Renal cortical epithelial cell (primary cell): ENCODE results near the gene LRRC9. TPM values are rescaled to one million over a fixed set of nuclear protein-coding genes. Genes with fewer than 3 reads are reported as not detected.
"Not testable (repeated sequence)": the region's sequence is repeated elsewhere in the genome, so short reads cannot be mapped to it uniquely, and the experiment has no call there.

Experiments
- DNase-seq: peaks from one replicate; pipeline ENCODE4 v3.0.0-alpha.2; 2011; ENCODE audit warnings: low read depth
- total RNA-seq: library from RNA; depleted of rRNA; stranded (reverse); fragments of >200 nt; gene quantifications from 2 replicates; pipeline ENCODE4 v1.2.3, GENCODE V29; 2014

The LRRC9 gene
- total RNA-seq, 1 donor from 2014 or later, result 0.05 TPM

GRCh38 chr14:60061371-60061770 is 141.4 kb downstream of the LRRC9 start:
- peak; percentile 11 for DNase-seq

- peak; percentile 49 for DNase-seq
These were observed 144.6 kb downstream of the LRRC9 start for GRCh38 chr14:60064491-60065072.

DNA sequence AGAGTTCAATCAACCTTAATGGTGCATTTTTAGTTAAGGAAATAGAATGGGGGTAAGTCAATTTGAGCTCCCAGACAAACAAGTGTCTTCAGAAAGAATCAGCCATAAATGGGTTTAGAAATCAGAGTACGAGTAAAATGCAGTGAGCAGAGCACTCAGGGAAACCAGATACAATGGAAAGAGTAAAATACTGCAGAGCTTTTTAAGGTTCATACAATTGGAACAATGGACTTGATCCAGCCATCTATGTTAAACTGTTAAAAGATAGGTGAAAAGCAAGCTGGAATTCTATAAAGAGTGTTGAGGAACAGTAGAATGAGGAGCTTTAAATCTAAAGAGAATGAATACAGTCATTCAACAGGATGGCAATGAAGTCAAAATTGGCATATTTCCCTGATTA is 147.9 kb downstream of the LRRC9 start:
- no peak for DNase-seq

DNA sequence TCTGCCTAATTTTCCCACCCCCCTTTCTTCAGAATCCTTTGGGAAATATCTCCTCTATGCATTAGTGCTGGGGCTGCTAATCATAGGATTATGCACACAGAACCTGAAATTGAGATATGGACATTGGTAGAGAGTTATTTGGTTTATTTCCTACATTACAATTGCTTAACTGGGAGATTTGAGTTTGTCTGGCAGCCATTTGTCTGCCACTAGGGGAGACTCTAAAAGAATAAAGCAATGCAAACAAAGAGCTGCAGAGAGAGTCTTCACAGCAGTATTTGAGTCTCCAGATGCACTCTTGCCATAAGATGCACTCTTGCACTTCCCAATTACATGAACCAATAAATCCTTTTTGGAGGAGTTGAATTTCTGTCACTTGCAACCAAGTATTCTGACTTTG is 159.8 kb downstream of the LRRC9 start:
- no peak for DNase-seq

GRCh38 chr14:60085085-60085484 is 165.1 kb downstream of the LRRC9 start:
- DNase-seq, result no peak

DNA sequence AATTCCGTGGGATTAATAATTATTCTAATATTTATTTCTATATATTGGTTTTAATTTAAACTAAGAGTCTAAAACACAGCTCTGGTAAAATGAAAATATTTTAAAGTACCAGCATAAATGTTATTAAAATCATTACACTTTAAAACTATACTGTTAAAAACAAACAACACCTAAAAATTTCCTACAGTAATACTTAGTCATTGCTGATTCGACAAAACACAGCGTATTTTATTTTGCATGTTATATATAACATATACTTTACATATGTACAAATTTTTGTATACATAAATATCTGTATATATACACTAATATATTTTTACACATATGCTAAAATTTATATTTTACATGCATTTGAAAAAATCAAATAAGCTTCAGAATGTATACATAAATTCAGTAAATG is 165.7 kb downstream of the LRRC9 start:
- no peak for DNase-seq

GRCh38 chr14:60087668-60088067 is 167.7 kb downstream of the LRRC9 start:
- no peak for DNase-seq

- DNase-seq, result no peak
These were observed 169.3 kb downstream of the LRRC9 start for GRCh38 chr14:60089221-60089620.

DNA sequence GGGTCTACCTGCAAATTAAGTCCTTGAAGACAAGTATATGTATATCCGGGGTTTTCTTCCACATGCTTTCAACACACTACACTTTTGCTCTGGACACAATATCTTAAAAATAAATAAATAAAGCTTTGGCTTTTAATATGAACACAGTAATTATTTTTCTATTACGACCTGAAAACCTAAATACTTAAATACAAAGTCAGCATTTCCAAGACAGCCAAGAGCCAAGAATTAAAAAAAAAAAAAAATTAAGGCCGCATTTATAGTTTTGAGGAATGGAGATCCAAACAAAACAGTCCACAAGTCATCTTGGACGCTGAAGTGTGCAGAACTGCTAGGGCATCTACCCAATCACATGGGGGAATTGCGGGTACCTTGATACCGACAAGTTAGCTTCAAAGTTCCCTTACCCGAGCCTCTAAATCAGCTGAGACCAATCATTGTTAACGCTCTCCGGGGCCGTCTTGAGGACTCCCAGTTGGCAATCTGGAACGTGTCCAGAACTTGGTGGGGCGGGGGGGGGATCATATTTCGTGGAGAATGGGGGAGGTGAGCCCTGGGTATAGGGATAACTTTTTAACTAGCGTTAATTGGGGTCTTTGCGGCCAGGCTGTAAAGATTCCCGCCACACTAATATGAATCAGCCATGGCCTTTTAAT is 171.0 kb downstream of the LRRC9 start:
- peak; percentile 53 for DNase-seq

- peak; percentile 94 for DNase-seq
These were observed 171.9 kb downstream of the LRRC9 start, which contains the start of gene PCNX4 for GRCh38 chr14:60091550-60092525. PCNX4 (plus strand) TSS chr14:60091923; CDS start chr14:60107639, 15,716 bp downstream.

DNA sequence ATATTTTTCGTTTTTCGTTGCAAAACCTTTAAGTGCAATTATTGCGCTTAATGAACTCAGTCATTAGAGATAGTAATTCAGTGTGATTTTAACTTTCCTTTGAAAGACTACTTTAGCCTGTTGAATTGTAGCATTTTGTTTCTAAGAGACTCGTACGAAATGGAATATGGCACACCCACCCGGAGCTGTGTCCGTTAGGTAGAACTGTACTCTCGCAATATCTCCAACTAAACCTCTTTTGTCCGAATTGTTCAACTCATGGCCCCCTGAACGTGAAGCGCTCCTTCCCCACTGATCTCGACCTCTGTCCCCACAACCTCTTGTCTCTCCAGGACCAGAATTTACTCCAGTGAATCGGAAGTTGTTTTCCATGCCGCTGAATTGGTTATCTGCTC is 172.6 kb downstream of the LRRC9 start:
- peak; percentile 30 for DNase-seq

DNA sequence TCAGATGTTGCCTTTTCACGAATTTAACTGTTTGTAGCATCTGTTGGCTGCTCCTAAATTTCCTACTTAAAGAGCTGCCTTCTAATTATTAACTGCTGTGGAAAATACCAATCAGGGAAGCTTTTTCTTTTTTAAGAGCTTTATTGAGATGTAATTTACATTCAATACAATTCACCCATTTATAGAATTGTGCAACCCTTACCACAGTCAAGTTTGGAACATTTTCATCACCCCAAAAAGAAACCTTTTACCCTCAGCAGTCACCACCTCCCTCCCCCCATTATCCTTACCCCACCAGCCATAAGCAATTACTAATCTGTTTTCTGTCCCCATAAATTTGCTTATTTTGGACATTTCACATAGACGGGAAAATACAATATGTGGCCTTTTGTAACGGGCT is 173.1 kb downstream of the LRRC9 start:
- no peak for DNase-seq

- DNase-seq, result no peak
These were observed 173.7 kb downstream of the LRRC9 start for GRCh38 chr14:60093606-60094005.

GRCh38 chr14:60094306-60094897 is 174.5 kb downstream of the LRRC9 start:
- peak; percentile 80 for DNase-seq

- no peak for DNase-seq
These were observed 175.3 kb downstream of the LRRC9 start for GRCh38 chr14:60095231-60095630.

DNA sequence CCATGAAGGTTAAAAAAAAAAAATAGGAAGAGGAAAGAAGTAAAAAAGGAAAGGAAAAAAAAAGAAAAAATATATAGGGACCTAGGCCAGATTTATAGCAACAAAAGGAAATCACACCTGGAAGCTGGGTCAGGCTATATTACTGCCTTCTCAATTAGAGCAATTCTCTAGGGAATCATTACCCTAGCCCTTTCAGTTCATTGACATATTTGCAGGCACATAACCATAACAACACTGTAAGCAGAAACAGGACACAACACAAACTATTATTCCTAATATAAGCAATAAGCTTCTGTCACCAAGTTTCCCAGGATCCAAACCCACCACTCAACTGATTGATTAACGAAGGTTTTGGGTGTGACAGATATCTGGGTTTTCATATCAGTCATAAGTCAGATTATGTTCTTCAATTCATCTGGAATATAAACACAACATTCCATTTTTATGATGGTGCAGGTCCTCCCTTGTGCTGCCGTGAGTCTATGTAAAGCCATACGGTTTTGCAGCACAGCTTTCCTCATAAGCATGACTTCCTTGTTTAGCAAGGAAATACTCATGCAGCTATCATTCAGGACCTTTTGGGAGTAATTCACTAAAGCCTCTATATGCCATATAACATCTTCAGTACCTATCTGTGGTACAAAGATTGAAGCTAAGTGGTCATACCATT is 176.0 kb downstream of the LRRC9 start:
- DNase-seq, result peak; percentile 56

DNA sequence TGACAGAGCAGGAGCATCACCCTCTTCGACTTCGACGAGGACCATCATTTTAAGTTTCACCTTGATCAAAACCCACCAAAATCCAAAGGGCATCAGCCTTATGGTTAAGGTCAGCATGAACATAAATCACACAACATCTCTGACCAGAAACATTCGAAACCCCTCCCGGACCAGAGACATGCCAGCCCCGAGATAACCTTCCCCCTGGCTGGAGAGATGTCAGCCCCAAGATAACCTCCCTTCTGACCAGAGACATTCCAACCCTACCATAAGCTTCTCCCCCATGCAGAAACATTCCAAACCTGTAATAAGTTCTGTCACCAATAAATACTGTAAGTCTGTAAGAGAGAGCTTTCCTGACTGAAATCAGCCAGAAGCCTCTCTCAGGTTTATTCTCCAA is 178.0 kb downstream of the LRRC9 start:
- no peak for DNase-seq

DNA sequence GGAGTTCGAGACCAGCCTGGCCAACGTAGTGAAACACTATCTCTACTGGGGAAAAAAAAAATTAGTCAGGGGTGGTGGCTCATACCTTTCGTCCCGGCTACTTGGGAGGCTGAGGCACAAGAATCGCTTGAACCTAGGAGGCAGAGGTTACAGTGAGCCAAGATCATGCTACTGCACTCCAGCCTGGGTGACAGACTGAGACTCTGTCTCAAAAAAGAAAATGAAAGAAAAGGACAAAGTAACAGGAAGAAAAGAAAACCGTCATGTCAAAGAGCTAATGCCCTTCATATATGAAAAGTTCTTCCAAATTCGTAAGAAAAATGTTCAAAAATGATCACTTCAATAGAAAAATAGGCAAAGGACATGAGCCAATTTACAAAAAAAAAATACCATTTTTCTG is 179.9 kb downstream of the LRRC9 start:
- not testable (repeated sequence) for DNase-seq

GRCh38 chr14:60101786-60102185 is 181.8 kb downstream of the LRRC9 start:
- DNase-seq, result peak; percentile 40

GRCh38 chr14:60102389-60102788 is 182.4 kb downstream of the LRRC9 start:
- no peak for DNase-seq

- DNase-seq, result peak; percentile 79
These were observed 186.4 kb downstream of the LRRC9 start for GRCh38 chr14:60106339-60106738.

- no peak for DNase-seq
These were observed 187.5 kb downstream of the LRRC9 start for GRCh38 chr14:60107477-60107876.
